ENCODE measurements around the gene GSAP. TPM values are rescaled to one million over a fixed set of nuclear protein-coding genes. Genes with fewer than 3 reads are reported as not detected.
A peak's percentile ranks its signal among the peaks of the same experiment; 100 is the strongest.

The GSAP gene
- total RNA-seq, 6 experiments from 2014 or later = 14.1 to 34.6 (median 26.5) TPM

DNA sequence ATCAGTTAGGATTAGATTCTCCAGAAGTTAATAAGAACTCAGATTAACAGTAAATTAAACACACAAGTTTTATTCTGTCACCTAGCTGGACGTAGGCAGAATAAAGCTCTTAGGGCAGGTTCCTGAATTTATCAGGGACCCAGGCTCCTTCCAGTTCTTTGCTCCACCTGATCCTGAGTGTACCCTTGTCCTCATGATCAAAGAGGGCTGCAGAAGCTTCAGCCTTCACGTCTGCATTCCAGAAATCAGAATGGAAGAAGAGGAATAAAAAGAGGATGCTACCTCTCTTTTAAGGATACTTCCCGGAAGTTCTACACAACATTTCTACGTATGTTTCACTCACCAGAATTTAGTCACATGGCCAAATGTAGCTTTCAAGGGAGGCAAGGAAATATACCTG lies 1.7 kb upstream of the GSAP start:
- peaks cover 0 to 3% (median 0%) of the 10 kb centered on the region in 4 donors for H3K4me1 ChIP-seq
- 88% methylated on average over 4 of the region's 4 CpGs for WGBS (ENCODE audit: insufficient coverage, low coverage, low lambda C conversion rate, missing lambda C conversion rate)
- DNase-seq (no peak), ATAC-seq (no peak)
- H3K36me3 ChIP-seq = no peaks in the 10 kb centered on the region
- intact Hi-C loops (cut with DNase I) = no loop called here
- no peak for TF ChIP-seq POLR2A (IDR thresholded peaks at IDR 0.05)
- TF ChIP-seq, protein P1, sequence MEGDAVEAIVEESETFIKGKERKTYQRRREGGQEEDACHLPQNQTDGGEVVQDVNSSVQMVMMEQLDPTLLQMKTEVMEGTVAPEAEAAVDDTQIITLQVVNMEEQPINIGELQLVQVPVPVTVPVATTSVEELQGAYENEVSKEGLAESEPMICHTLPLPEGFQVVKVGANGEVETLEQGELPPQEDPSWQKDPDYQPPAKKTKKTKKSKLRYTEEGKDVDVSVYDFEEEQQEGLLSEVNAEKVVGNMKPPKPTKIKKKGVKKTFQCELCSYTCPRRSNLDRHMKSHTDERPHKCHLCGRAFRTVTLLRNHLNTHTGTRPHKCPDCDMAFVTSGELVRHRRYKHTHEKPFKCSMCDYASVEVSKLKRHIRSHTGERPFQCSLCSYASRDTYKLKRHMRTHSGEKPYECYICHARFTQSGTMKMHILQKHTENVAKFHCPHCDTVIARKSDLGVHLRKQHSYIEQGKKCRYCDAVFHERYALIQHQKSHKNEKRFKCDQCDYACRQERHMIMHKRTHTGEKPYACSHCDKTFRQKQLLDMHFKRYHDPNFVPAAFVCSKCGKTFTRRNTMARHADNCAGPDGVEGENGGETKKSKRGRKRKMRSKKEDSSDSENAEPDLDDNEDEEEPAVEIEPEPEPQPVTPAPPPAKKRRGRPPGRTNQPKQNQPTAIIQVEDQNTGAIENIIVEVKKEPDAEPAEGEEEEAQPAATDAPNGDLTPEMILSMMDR (IDR thresholded peaks at IDR 0.05) = no peak
- H3K27me3 ChIP-seq = no peaks in the 10 kb centered on the region
- no peak overlapping the region for H3K4me3 ChIP-seq
- no peak overlapping the region for H3K27ac ChIP-seq
- H3K9me3 ChIP-seq = no peaks in the 10 kb centered on the region

DNA sequence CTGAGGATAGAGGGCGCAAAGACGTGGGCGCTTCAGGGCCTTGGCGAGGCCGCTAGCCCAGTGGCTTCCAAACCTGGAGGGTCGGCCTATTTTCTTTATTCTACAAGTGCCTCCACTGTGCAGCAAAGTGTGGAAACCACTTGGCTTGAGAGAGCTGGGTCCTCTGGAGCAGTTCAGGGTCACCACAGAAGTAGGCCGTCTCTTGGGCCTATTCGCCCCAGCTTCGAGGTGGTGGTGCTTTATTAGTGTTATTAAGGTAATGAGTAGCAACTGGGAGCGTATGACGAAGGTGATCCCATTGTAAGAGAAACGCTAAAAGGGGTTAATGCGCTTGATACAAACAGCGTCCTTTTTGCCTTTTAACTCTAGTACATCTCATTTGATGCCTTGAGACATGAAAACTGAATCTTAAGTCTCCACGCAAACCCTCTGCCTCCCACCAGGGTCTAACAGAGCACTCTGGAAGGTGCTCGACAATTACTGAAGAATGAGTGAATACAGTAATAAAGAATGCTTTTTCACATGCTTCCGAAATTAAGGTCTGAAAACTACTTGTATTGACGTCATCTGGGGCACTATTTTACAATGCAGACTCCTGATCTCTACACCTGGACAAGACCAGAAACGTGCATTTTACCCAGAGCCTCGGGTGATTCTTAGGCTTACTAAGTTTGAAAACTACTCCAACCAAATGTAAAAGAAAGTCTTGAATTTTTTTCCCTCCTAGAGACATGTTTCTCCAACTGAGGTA lies 647 bp upstream of the GSAP start:
- no peaks in the 10 kb centered on the region for H3K9me3 ChIP-seq
- peak in 2 of 4 donors; percentile 17 to 19 for ATAC-seq
- TF ChIP-seq POLR2A (IDR thresholded peaks at IDR 0.05) = no peak
- TF ChIP-seq, protein P1 (IDR thresholded peaks at IDR 0.05) = peak in 1 of 4 donors; percentile 20
- no peaks in the 10 kb centered on the region for H3K27me3 ChIP-seq
- no peak for DNase-seq
- peak overlapping the region; percentile 79 to 84 (median 81) for H3K4me3 ChIP-seq
- H3K27ac ChIP-seq = peak overlapping the region; percentile 92 to 94 (median 94)
- 42% methylated on average over 16 of the region's 20 CpGs for WGBS (ENCODE audit: insufficient coverage, low coverage, low lambda C conversion rate, missing lambda C conversion rate)
- intact Hi-C loops (cut with DNase I) = no loop called here
- peaks cover 0 to 3% (median 0%) of the 10 kb centered on the region in 4 donors for H3K4me1 ChIP-seq
- H3K36me3 ChIP-seq = no peaks in the 10 kb centered on the region

DNA sequence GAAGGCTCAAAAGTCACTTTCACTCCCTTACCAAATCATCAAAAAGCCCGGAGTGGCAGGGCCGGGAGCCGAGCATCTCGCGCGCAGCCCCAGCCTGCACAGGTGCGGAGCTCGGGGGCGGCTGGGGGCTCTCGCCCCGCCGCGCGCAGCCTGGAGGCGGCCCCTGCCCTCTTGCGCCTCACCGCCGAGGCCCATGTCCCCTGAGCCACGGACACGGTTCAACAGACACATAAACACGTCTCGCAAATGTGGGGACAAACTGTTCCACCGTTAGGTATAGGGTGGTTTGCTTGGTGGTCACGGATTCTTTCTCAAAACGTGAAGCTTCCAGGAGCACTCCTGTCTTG lies 700 bp downstream of the GSAP start:
- Histone ChIP-seq H3K4me3 (peak overlapping the region; percentile 79 to 84 (median 81)), H3K4me1 (peaks cover 0 to 11% (median 4%) of the 10 kb centered on the region in 4 donors), H3K9me3 (no peaks in the 10 kb centered on the region), H3K27ac (peak overlapping the region; percentile 92 to 94 (median 94)), H3K36me3 (no peaks in the 10 kb centered on the region), H3K27me3 (no peaks in the 10 kb centered on the region)
- intact Hi-C loops (cut with DNase I) = no loop called here
- under 1% methylated on average over 13 of the region's 25 CpGs for WGBS (ENCODE audit: insufficient coverage, low coverage, low lambda C conversion rate, missing lambda C conversion rate)
- peak; percentile 34 to 41 (median 37) for ATAC-seq
- TF ChIP-seq POLR2A (IDR thresholded peaks at IDR 0.05) = no peak
- TF ChIP-seq, protein P1 (IDR thresholded peaks at IDR 0.05) = no peak
- peak in 1 of 3 donors; percentile 61 for DNase-seq

DNA sequence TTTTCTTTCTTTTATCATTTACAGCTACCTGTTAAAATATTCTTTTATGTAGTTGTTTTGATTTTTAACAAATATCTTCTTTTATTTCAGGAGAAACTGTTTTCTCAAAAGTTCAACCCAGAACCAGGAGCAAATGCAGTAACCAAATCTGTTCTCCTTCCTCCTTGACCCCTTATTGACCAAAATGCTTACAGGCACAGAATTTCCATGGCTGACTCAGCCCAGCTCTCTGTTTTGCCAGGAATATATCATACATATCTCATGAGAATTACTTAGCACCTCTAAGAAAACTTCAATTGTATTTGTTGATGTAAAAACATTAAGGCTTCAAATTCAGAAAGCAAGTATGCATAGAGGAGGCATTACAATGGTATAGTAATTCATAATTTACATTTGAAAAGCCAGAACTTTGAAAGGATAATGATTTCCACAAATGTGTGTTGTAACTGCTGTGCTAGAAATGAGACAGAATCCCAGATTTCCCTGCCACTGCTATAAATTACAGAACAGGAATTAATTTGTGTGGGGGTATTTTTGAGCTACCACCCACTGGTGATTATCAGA lies 2.2 kb downstream of the GSAP start:
- no peak for DNase-seq
- ATAC-seq = no peak
- Histone ChIP-seq H3K36me3 (no peaks in the 10 kb centered on the region), H3K9me3 (no peaks in the 10 kb centered on the region), H3K27me3 (no peaks in the 10 kb centered on the region), H3K27ac (peak overlapping the region in 2 of 3 donors; percentile 1 to 18), H3K4me3 (no peak overlapping the region), H3K4me1 (peaks cover 0 to 22% (median 4%) of the 10 kb centered on the region in 4 donors)
- TF ChIP-seq, protein P1 (IDR thresholded peaks at IDR 0.05) = no peak
- no peak for TF ChIP-seq POLR2A (IDR thresholded peaks at IDR 0.05)
- intact Hi-C loops (cut with DNase I) = no loop called here

All from right lobe of liver (tissue), 6 donors.